ENCODE measurements around the gene TMEM164.

TMEM164 gene

GRCh38 chrX:110025395-110025794, 22.5 kb downstream of the TMEM164 start:
- no peaks in the 10 kb centered on the region for H3K27me3 Mint-ChIP-seq (ENCODE audit: low read depth, poor library complexity)
- H3K4me3 Mint-ChIP-seq, result no peak overlapping the region
- peaks cover 24% of the 10 kb centered on the region for H3K36me3 Mint-ChIP-seq (ENCODE audit: low read depth)
- peaks cover 27% of the 10 kb centered on the region for H3K4me1 Mint-ChIP-seq
- TF ChIP-seq CTCF (IDR thresholded peaks at IDR 0.05), result no peak
- H3K9me3 Mint-ChIP-seq, result no peaks in the 10 kb centered on the region
- H3K27ac Mint-ChIP-seq, result no peak overlapping the region
- DNase-seq, result no peak

- Mint-ChIP-seq H3K36me3 (ENCODE audit: low read depth) (peaks cover 28% of the 10 kb centered on the region), H3K9me3 (no peaks in the 10 kb centered on the region), H3K4me1 (peaks cover 27% of the 10 kb centered on the region), H3K27me3 (ENCODE audit: low read depth, poor library complexity) (no peaks in the 10 kb centered on the region), H3K27ac (no peak overlapping the region), H3K4me3 (no peak overlapping the region)
- DNase-seq, result no peak
- no peak for TF ChIP-seq CTCF (IDR thresholded peaks at IDR 0.05)
These were observed 23.4 kb downstream of the TMEM164 start for GRCh38 chrX:110026099-110026844.

GRCh38 chrX:110032534-110033147, 29.7 kb downstream of the TMEM164 start:
- H3K27ac Mint-ChIP-seq, result peak overlapping the region; percentile 4
- peaks cover 19% of the 10 kb centered on the region for H3K4me1 Mint-ChIP-seq
- H3K4me3 Mint-ChIP-seq, result no peak overlapping the region
- no peak for DNase-seq
- H3K27me3 Mint-ChIP-seq (ENCODE audit: low read depth, poor library complexity), result no peaks in the 10 kb centered on the region
- TF ChIP-seq CTCF (IDR thresholded peaks at IDR 0.05), result no peak
- peaks cover 30% of the 10 kb centered on the region for H3K36me3 Mint-ChIP-seq (ENCODE audit: low read depth)
- H3K9me3 Mint-ChIP-seq, result no peaks in the 10 kb centered on the region

GRCh38 chrX:110034036-110034435, 31.1 kb downstream of the TMEM164 start:
- peaks cover 34% of the 10 kb centered on the region for H3K36me3 Mint-ChIP-seq (ENCODE audit: low read depth)
- H3K4me3 Mint-ChIP-seq, result no peak overlapping the region
- no peak for DNase-seq
- no peak for TF ChIP-seq CTCF (IDR thresholded peaks at IDR 0.05)
- H3K4me1 Mint-ChIP-seq, result peaks cover 17% of the 10 kb centered on the region
- no peaks in the 10 kb centered on the region for H3K9me3 Mint-ChIP-seq
- no peaks in the 10 kb centered on the region for H3K27me3 Mint-ChIP-seq (ENCODE audit: low read depth, poor library complexity)
- H3K27ac Mint-ChIP-seq, result no peak overlapping the region

GRCh38 chrX:110036162-110037033, 33.5 kb downstream of the TMEM164 start:
- DNase-seq, result no peak

More at GRCh38 chrX:110036162-110037033, 33.5 kb downstream of the TMEM164 start:
- no peak for TF ChIP-seq CTCF (IDR thresholded peaks at IDR 0.05)
- Mint-ChIP-seq H3K27me3 (ENCODE audit: low read depth, poor library complexity) (no peaks in the 10 kb centered on the region), H3K36me3 (ENCODE audit: low read depth) (peaks cover 29% of the 10 kb centered on the region), H3K4me1 (peaks cover 23% of the 10 kb centered on the region), H3K4me3 (no peak overlapping the region), H3K27ac (no peak overlapping the region), H3K9me3 (no peaks in the 10 kb centered on the region)

Measured in nephron progenitor cell (in vitro differentiated cells).